ENCODE results near the gene HIGD2A. TPM values are rescaled to one million over a fixed set of nuclear protein-coding genes. Genes with fewer than 3 reads are reported as not detected.

Gene HIGD2A
- total RNA-seq, 2 donors from 2014 or later, result 88.9 to 117 TPM

GRCh38 chr5:176425138-176425537 is 36.6 kb downstream of the HIGD2A start:
- DNase-seq (ENCODE audit: low spot score) (no peak), ATAC-seq (no peak)
- Mint-ChIP-seq H3K27ac (no peak overlapping the region), H3K27me3 (peaks cover 5 to 16% of the 10 kb centered on the region in 2 donors), H3K36me3 (no peaks in the 10 kb centered on the region), H3K9me3 (no peaks in the 10 kb centered on the region), H3K4me3 (no peak overlapping the region), H3K4me1 (ENCODE audit: low read depth in 2 of 2) (no peaks in the 10 kb centered on the region)

GRCh38 chr5:176425791-176426190 is 37.2 kb downstream of the HIGD2A start:
- Mint-ChIP-seq H3K9me3 (no peaks in the 10 kb centered on the region), H3K4me1 (ENCODE audit: low read depth in 2 of 2) (peaks cover 4 to 6% of the 10 kb centered on the region in 2 donors), H3K4me3 (no peak overlapping the region), H3K36me3 (no peaks in the 10 kb centered on the region), H3K27me3 (peaks cover 5 to 11% of the 10 kb centered on the region in 2 donors), H3K27ac (no peak overlapping the region)
- no peak for DNase-seq (ENCODE audit: low spot score)
- ATAC-seq, result no peak

- Mint-ChIP-seq H3K27me3 (peaks cover 5 to 8% of the 10 kb centered on the region in 2 donors), H3K36me3 (no peaks in the 10 kb centered on the region), H3K4me3 (no peak overlapping the region), H3K4me1 (ENCODE audit: low read depth in 2 of 2) (peaks cover 4 to 7% of the 10 kb centered on the region in 2 donors), H3K9me3 (no peaks in the 10 kb centered on the region), H3K27ac (no peak overlapping the region)
- DNase-seq (ENCODE audit: low spot score), result no peak
- no peak for ATAC-seq
Observed at GRCh38 chr5:176426876-176427275, 38.3 kb downstream of the HIGD2A start.

GRCh38 chr5:176427971-176428370 is 39.4 kb downstream of the HIGD2A start:
- Mint-ChIP-seq H3K36me3 (no peaks in the 10 kb centered on the region), H3K27me3 (peaks cover 0 to 3% of the 10 kb centered on the region in 2 donors), H3K27ac (no peak overlapping the region), H3K4me3 (no peak overlapping the region), H3K9me3 (no peaks in the 10 kb centered on the region), H3K4me1 (ENCODE audit: low read depth in 2 of 2) (peaks cover 4 to 7% of the 10 kb centered on the region in 2 donors)
- DNase-seq (ENCODE audit: low spot score) (no peak), ATAC-seq (no peak)

GRCh38 chr5:176429972-176430371 is 41.4 kb downstream of the HIGD2A start:
- no peak for DNase-seq (ENCODE audit: low spot score)
- no peak for ATAC-seq
- peak overlapping the region in 1 of 2 donors; percentile 5 for H3K27ac Mint-ChIP-seq
- no peaks in the 10 kb centered on the region for H3K36me3 Mint-ChIP-seq
- no peaks in the 10 kb centered on the region for H3K27me3 Mint-ChIP-seq
- no peaks in the 10 kb centered on the region for H3K9me3 Mint-ChIP-seq
- H3K4me1 Mint-ChIP-seq (ENCODE audit: low read depth in 2 of 2), result peaks cover 4 to 7% of the 10 kb centered on the region in 2 donors
- H3K4me3 Mint-ChIP-seq, result no peak overlapping the region

- H3K27ac Mint-ChIP-seq, result no peak overlapping the region
- H3K4me3 Mint-ChIP-seq, result no peak overlapping the region
- DNase-seq (ENCODE audit: low spot score) (no peak), ATAC-seq (no peak)
- peaks cover 14 to 17% of the 10 kb centered on the region in 2 donors for H3K4me1 Mint-ChIP-seq (ENCODE audit: low read depth in 2 of 2)
- H3K9me3 Mint-ChIP-seq, result no peaks in the 10 kb centered on the region
- peaks cover 0 to 2% of the 10 kb centered on the region in 2 donors for H3K27me3 Mint-ChIP-seq
- H3K36me3 Mint-ChIP-seq, result no peaks in the 10 kb centered on the region
Observed at GRCh38 chr5:176432707-176433106, 44.2 kb downstream of the HIGD2A start.

GRCh38 chr5:176436656-176437055 is 48.1 kb downstream of the HIGD2A start:
- peak in 1 of 2 donors; percentile 44 for ATAC-seq
- DNase-seq (ENCODE audit: low spot score), result no peak
- peaks cover 10% of the 10 kb centered on the region in 2 donors for H3K4me1 Mint-ChIP-seq (ENCODE audit: low read depth in 2 of 2)
- peaks cover 0 to 4% of the 10 kb centered on the region in 2 donors for H3K27me3 Mint-ChIP-seq
- H3K4me3 Mint-ChIP-seq, result peak overlapping the region; percentile 46
- H3K27ac Mint-ChIP-seq, result peak overlapping the region in 1 of 2 donors; percentile 6
- no peaks in the 10 kb centered on the region for H3K9me3 Mint-ChIP-seq
- no peaks in the 10 kb centered on the region for H3K36me3 Mint-ChIP-seq

GRCh38 chr5:176438959-176439757 is 50.6 kb downstream of the HIGD2A start:
- no peak for DNase-seq (ENCODE audit: low spot score)
- H3K36me3 Mint-ChIP-seq, result no peaks in the 10 kb centered on the region
- H3K27me3 Mint-ChIP-seq, result peaks cover 0 to 6% of the 10 kb centered on the region in 2 donors
- no peak for ATAC-seq
- no peak overlapping the region for H3K4me3 Mint-ChIP-seq
- H3K4me1 Mint-ChIP-seq (ENCODE audit: low read depth in 2 of 2), result peaks cover 10% of the 10 kb centered on the region in 2 donors
- no peak overlapping the region for H3K27ac Mint-ChIP-seq
- H3K9me3 Mint-ChIP-seq, result no peaks in the 10 kb centered on the region

Other genes starting within 250 kb of the HIGD2A start
- gene SIMC1, start 150.3 kb upstream of the HIGD2A start, total RNA-seq, result 10 to 100 TPM; 16.5 to 39.6 TPM
- 10 to 100 TPM; 61.1 to 66.7 TPM for gene KIAA1191, start 27.0 kb upstream of the HIGD2A start, total RNA-seq
- gene ARL10, start 23.3 kb upstream of the HIGD2A start, total RNA-seq, result 10 to 100 TPM in 1 of 2 donors, 1 to 10 TPM in 1; 8.1 to 12.9 TPM
- 100 to 1,000 TPM in 1 of 2 donors, 10 to 100 TPM in 1; 62.0 to 155 TPM for gene NOP16, start 153 bp upstream of the HIGD2A start, total RNA-seq
- 10 to 100 TPM; 64.0 to 80.5 TPM for gene CLTB, start 27.8 kb downstream of the HIGD2A start, total RNA-seq
- gene FAF2, start 59.6 kb downstream of the HIGD2A start, total RNA-seq, result 10 to 100 TPM; 47.3 to 50.5 TPM
- 10 to 100 TPM; 58.1 to 76.3 TPM for gene RNF44, start 148.7 kb downstream of the HIGD2A start, total RNA-seq
- gene CDHR2, start 160.6 kb downstream of the HIGD2A start, total RNA-seq, result under 1 TPM; 0.33 to 0.40 TPM
- gene GPRIN1, start 221.4 kb downstream of the HIGD2A start, total RNA-seq, result 1 to 10 TPM; 2.7 to 5.9 TPM
- gene SNCB, start 241.8 kb downstream of the HIGD2A start, total RNA-seq, result not detected
- not detected for gene EIF4E1B, start 241.9 kb downstream of the HIGD2A start, total RNA-seq